COR-L47 (cell line): ENCODE measurements around the gene PIEZO2.
"Not testable (repeated sequence)": the region's sequence is repeated elsewhere in the genome, so short reads cannot be mapped to it uniquely, and the experiment has no call there.

ENCODE experiments used
- DNase-seq: peaks from one replicate; lab custom pipeline; 2025; lab: John Stamatoyannopoulos, UW

The PIEZO2 gene

DNA sequence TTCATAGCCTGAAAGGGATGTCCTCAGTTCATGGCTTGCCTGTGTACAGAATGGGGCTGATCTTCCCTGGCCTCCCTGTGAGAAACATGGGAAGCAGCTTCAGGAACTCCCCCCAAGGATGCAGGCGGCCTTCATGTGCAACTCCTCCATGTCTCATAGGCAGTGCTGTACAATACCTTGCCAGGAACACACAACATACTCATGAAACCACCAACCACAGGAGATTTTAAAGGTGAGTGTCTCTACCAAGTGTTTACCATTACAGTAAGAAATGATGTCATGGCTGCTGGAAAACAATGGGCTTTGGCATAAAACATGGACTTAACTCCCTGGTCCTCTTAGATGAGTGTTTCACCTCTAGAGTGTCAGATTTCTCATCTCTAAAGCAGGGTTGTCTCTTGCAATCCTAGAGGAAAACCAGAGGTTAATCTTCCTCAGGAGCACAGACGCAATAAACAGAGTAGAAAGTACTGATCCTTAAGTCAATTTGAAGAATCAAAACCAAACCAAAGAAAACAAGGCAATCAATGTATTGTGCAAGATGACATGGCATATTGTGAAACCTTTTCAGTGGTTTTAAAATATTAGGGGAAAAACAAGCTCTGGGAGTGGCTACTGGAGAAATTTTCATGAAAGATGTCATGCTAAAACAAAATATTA, 528.6 kb downstream of the PIEZO2 start:
- not testable (repeated sequence) for DNase-seq
